Glomerular visceral epithelial cell (primary cell): ENCODE data around the gene PITPNB.

ENCODE experiments used
- DNase-seq: peaks from one replicate; pipeline ENCODE4 v3.0.0-alpha.2; 2016; ENCODE audit errors: extremely low spot score

PITPNB gene

GRCh38 chr22:27859336-27859735, 59.7 kb downstream of the PITPNB start:
- no peak for DNase-seq

- DNase-seq, result no peak
Measured at GRCh38 chr22:27858626-27859025, 60.4 kb downstream of the PITPNB start.

GRCh38 chr22:27857443-27857842, 61.6 kb downstream of the PITPNB start:
- DNase-seq, result no peak

GRCh38 chr22:27856386-27856785, 62.7 kb downstream of the PITPNB start:
- DNase-seq, result no peak

DNA sequence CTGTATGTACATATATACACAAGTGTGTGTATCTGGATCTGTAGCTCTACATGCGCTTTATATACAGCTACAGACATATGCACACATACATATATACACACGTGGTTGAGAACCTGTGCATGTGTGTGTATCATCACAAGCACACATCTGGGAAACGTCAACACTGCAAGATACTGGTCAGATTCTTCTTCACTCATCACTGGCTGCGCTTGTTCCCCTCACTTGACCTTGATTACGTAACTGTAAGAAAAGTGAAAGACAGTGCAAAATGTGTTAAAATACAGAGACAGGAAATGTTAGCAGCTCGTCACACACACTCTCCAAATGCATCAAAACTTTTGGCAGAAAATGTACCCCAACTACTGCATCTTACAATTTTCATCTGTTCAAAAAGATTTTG, 65.6 kb downstream of the PITPNB start:
- no peak for DNase-seq

DNA sequence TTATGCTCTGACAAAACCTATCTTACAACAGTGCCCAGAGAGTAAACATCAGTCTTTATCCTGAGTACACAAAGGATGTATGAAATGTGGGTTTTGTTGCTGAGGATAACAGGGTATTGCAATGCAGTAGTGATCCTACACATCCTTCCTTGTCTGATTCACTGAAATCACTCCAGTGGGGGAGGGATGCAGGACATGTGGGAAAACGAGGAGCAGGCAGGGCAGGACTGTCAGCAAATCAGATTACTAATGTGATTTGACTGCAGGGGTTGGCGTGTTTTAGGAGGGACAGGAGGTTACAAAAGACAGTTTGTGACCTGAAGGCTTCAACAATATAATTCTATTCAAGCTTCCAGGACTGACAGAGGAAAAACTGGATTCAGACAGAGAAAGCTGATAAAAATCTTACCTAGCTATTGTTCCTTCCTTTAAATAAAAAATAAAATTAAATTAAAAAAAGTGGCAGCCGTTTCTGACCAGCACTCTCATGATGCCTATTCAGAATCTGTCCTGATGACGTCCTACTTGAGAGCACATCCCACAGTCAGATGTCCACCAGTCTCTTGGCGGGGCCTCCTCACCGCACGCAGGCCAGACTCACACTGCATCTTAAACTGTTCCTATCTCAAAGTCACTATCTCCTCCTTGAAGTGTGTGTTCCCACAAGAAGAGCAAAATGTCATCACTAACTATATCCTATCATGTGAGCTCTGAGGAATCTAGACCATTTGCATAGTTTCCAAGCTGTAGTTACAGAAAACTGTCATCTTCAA, 66.9 kb downstream of the PITPNB start:
- DNase-seq, result no peak

DNA sequence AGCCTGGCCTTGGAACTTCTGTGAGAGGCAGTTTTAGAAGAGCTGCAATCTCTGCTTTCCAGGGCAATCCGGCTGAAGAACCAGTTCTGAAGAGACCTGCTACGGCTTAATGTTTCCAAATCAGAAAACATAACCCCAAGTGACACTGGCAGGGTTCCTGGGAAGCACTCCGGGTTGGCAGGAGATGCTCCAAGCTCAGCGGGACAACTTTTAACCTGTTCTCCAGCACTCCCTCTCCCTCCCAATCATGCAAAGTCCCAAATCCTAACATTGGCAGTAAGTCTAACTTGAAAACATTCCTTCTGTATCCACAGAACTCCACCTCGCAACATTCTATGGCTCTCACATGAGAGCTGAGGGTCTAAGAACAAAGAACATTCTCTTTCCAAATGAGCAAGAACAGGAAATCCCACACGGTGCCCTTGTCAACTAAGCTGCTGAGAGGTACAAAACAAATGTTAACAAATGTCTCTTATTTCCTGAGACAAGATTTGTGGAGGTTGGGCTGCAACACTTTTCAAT, 69.0 kb downstream of the PITPNB start:
- DNase-seq, result no peak

GRCh38 chr22:27848005-27848404, 71.1 kb downstream of the PITPNB start:
- no peak for DNase-seq

GRCh38 chr22:27846910-27847309, 72.1 kb downstream of the PITPNB start:
- DNase-seq, result no peak

DNA sequence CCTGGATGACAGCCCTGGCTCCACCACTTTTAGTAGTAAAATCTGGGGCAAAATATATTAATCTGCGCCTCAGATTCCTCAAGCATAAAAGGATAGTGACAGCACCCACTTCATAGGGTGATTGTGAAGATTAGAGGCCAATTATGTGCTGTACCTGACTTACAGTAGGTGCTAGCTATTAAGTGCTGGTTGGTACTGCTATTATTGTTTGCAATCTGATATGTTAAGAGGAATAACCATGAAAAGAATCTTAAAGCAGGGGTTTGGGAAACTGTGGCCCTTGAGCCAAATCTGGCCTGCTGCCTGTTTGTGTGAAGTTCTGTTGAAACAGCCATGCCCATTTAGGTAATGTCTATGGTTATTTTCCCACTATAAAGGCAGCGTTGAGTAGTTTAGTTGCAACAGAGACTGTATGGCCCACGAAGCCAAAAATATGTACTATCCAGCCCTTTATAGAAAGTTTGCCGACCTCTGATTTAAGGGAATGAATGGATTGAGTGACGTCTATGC, 72.8 kb downstream of the PITPNB start:
- no peak for DNase-seq

DNA sequence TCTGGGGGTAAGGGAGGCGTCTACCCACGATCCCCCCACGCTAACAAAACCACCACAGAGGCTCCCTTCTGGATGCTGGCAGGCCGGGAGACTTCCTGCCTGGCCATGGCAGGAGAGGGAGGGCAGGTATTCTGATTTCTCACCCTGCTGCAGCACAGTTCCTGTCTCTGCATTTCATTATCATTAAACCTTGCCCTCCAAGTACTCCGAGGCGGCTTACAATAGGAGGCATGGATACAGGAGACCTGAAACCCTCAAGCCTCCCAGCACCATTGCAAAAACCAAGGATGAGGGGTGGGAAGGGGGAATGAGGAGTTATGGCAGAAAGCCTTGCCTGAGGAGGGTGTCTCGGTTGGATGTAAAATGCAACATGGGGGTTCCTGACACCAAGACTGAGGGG, 73.4 kb downstream of the PITPNB start:
- no peak for DNase-seq

DNA sequence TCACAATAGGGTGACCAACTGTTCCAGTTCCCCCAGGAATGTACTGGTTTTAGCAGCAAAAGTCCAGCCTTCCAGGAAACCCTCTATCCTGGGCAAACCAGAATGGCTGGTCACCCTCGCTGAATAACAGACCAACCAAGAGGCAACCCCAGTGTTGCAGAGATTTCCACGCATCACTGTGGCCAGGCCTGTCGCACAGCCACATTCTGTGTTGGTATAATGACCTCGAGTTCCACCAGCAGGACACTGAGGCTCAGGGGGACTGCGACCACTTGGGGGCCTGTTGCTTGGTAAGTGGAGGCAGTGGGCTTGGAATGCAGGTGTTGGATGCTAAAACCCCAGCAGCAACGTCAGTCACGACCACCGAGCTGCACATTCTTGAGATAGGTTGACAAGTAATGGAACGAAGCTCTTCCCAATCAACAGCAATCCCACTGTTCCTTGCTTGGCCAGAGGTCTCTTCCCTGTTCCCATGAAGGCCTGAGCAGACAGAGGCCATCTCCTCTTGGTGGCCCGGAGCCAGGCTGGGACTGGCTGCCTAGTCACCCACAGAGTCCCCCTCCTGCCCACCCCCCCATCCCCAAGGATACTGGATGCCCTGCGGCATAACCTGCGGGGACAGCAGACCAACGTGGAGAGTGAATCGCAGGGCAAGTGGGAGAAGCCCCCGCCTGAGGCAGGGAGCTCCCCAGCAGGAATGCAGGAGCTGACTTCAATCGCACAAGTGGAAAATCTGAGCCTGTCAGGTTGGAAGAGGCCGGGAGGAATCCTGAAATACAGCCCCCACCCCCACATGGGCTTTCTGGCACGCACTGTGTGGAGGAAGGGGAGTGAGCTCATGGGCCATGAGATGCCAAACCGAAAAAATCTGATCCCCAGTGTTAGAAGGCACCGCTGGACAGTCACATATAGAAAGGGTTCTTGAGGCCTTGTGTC, 74.1 kb downstream of the PITPNB start:
- no peak for DNase-seq

DNA sequence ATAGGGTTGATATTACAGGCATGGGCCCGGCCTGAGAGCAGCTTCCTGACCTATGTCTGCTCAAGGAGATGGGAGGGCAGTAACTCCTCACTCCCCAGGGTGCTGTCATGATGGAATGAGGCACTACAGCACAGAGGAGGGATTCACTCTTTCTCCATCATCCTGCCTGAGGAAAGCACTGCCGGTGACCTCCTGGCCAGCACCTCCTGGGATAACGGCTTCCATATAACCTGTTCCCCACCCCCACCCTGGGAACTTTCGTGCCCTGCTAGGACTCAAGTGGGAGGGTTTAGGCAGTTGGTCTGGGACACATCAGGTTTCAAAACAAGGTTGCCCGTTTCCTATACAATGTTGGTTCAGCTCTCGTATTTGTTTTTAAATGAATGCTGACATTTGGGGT, 74.8 kb downstream of the PITPNB start:
- no peak for DNase-seq

- DNase-seq, result no peak
Measured at GRCh38 chr22:27843441-27843840, 75.6 kb downstream of the PITPNB start.

- DNase-seq, result no peak
Measured at GRCh38 chr22:27842669-27843431, 76.2 kb downstream of the PITPNB start.

DNA sequence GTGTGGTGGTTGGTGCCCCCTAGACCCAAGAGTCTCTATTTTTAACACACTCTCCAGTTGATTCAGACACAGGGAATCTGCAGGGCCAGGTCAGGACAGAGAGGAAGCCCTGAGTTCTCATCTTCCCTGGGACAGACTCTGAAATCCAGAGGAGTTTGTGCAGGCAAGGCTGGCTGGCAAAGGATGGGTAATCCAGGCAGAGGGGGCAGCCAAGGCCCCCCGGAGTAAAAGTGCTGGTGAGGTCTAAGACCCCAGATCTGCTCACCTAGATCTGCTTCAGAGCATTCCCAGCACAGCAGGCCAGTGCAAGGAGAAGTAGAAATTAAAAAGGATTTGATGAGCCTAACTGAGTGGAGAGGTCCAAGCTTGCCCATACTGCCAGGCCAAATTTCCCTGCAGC, 76.9 kb downstream of the PITPNB start:
- no peak for DNase-seq

- DNase-seq, result no peak
Measured at GRCh38 chr22:27840436-27840835, 78.6 kb downstream of the PITPNB start.

DNA sequence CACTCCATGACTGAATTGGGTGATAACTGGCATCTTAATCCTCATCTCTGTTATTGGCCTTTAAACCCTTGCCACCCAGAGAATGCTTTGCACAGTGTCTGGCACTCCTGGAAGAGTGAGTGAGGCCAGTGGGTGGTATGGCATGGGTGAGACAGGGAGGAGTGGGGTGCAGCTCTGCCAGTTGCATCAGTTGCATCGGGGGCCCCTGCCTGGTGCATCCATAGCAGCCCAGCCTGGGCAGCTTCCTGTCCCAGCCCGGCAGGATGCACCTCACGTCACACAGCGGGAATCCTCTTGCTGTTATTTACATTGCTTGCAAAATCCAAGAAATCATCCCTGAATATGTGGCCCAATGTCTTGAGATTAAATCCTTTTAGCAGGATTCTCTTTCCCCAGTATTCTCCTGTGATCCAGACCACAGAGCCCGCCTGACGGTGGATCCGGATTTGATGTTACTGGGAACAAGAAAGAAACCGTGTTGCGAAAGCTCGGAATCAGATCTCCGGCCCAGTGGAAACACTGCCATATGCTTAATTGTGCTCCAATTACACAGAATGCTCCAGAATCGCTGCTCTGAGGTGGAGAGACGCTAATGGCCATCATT, 79.9 kb downstream of the PITPNB start:
- DNase-seq, result no peak

- no peak for DNase-seq
Measured at GRCh38 chr22:27836181-27836580, 82.9 kb downstream of the PITPNB start.

DNA sequence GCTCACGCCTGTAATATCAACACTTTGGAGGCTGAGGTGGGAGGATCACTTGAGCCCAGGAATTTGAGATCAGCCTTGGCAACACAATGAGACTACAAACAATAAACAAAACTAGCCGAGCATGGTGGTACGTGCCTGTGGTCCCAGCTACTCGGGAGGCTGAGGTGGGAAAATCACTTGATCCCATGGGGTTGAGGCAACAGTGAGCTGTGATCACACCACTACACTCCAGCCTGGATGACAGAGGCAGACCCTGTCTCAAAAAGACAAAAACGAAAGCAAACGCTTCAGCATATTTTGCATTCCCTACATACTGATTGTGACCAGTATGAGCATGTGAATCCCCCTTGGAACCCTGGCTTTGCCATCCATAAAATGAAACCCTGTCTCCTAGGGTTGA, 83.6 kb downstream of the PITPNB start:
- peak; percentile 11 for DNase-seq
